ENCODE results near the gene CHRND. TPM values are rescaled to one million over a fixed set of nuclear protein-coding genes. Genes with fewer than 3 reads are reported as not detected.

The CHRND gene
- polyA plus RNA-seq, 3 donors: not detected

DNA sequence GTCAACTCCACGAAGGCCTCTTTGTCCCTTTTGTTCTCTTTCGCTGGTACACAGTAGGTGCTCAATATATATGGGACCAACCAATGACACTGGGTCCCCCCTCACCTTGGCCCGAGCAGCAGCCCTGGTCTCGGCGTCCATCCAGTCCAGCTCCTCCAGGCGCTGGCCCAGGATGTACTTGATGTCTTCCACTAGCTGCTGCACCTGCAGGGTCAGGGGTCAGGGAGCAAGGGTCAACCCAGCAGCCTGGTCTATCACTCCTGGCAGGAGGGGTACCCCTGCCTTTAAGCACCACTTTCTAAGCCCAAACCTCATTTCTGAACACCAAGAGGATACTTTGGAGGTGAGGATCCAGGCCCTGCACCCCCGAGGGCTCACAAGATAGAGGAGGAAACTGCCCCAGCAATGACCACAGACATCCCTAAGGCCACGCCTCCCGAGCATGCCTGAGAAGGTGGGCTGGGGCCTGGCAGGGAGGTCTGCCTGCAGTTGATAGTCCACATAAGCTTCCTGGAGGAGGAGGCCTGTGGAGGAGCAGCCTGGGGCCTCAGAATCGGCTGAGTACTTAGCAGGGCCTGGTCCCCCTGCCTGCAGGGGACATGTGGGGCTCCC, 42.5 kb upstream of the CHRND start:
- Histone ChIP-seq H3K36me3 (replicated peaks in 1 of 2; ENCODE audit: control insufficient read depth in 1 of 2, insufficient read depth in 2 of 2, low read length in 2 of 2) (no peaks in the 10 kb centered on the region), H3K9ac (ENCODE audit: insufficient read depth, low read length, poor library complexity, severe bottlenecking) (no peak overlapping the region), H2AFZ (ENCODE audit: insufficient read depth, low read depth, low read length, poor library complexity, severe bottlenecking) (no peak overlapping the region), H3K4me1 (ENCODE audit: control insufficient read depth in 1 of 2, insufficient read depth in 2 of 2, low read length in 2 of 2) (no peaks in the 10 kb centered on the region), H3K9me3 (replicated peaks in 1 of 2; ENCODE audit: control insufficient read depth in 1 of 2, insufficient read depth in 1 of 2, low read length in 2 of 2) (no peaks in the 10 kb centered on the region), H4K20me1 (ENCODE audit: insufficient read depth, low read length) (no peaks in the 10 kb centered on the region), H3K27ac (ENCODE audit: low read depth in 1 of 2, low read length in 2 of 2) (no peak overlapping the region), H3K4me2 (replicated peaks; ENCODE audit: extremely low read depth, low read length, poor library complexity, severe bottlenecking) (no peak overlapping the region), H3K27me3 (ENCODE audit: control insufficient read depth in 2 of 2, insufficient read depth in 2 of 2, low read length in 2 of 2) (peaks cover 11 to 30% of the 10 kb centered on the region in 2 donors), H3K79me2 (ENCODE audit: insufficient read depth, low read length) (no peaks in the 10 kb centered on the region), H3K4me3 (replicated peaks in 1 of 3; ENCODE audit: low read depth in 2 of 3, low read length in 3 of 3) (no peak overlapping the region)
- Mint-ChIP-seq H3K36me3 (no peaks in the 10 kb centered on the region), H3K9me3 (peaks cover 0 to 5% (median 3%) of the 10 kb centered on the region in 7 donors), H3K4me3 (no peak overlapping the region), H3K27me3 (ENCODE audit: low read depth in 3 of 3) (peaks cover 32 to 44% (median 36%) of the 10 kb centered on the region in 3 donors), H3K4me1 (no peaks in the 10 kb centered on the region), H3K27ac (no peak overlapping the region)
- TF ChIP-seq, protein P1, sequence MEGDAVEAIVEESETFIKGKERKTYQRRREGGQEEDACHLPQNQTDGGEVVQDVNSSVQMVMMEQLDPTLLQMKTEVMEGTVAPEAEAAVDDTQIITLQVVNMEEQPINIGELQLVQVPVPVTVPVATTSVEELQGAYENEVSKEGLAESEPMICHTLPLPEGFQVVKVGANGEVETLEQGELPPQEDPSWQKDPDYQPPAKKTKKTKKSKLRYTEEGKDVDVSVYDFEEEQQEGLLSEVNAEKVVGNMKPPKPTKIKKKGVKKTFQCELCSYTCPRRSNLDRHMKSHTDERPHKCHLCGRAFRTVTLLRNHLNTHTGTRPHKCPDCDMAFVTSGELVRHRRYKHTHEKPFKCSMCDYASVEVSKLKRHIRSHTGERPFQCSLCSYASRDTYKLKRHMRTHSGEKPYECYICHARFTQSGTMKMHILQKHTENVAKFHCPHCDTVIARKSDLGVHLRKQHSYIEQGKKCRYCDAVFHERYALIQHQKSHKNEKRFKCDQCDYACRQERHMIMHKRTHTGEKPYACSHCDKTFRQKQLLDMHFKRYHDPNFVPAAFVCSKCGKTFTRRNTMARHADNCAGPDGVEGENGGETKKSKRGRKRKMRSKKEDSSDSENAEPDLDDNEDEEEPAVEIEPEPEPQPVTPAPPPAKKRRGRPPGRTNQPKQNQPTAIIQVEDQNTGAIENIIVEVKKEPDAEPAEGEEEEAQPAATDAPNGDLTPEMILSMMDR (IDR thresholded peaks at IDR 0.05): no peak
- intact Hi-C loops (cut with micrococcal nuclease): no loop called here
- WGBS (ENCODE audit: insufficient coverage): 98% methylated on average over 7 of the region's 10 CpGs
- DNase-seq: no peak

DNA sequence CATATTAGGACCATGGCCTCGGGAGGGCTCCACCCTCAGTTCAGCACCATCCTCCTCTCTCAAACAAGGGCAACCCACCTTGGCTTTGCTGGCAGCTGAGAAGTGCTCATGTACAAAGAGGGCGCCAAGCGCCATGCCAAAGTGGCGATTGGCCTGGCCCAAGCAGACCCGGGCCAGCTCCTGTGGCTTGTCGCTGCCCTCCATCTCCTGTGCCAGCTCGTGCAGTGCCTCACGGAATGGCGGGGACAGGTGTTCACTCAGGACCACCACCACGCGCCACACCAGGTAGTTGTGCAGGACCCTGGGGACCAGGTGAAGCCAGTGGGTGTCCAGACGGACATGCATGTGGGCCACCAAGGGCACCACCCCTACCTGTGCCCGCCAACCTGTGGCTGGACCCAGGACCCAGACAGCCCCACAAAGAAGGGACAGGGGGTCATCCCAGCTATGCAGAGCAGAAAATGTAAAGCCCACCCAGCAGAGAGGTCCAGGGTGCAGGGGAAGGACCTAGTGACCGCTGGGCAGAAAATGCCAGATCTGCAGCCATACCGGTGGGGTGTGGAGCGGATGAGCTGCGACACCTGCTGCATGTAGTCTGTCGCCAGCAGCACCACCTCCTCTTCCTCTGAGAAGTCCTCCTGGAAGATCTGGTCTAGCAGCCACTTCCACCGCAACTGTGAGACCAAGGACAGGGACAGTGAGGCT, 41.9 kb upstream of the CHRND start:
- WGBS (ENCODE audit: insufficient coverage): 92% methylated on average over 18 of the region's 19 CpGs
- H3K27me3 Mint-ChIP-seq (ENCODE audit: low read depth in 3 of 3): peaks cover 36 to 50% (median 42%) of the 10 kb centered on the region in 3 donors
- H3K4me1 Mint-ChIP-seq: no peaks in the 10 kb centered on the region
- Histone ChIP-seq H4K20me1 (ENCODE audit: insufficient read depth, low read length) (no peaks in the 10 kb centered on the region), H3K4me1 (ENCODE audit: control insufficient read depth in 1 of 2, insufficient read depth in 2 of 2, low read length in 2 of 2) (no peaks in the 10 kb centered on the region), H3K27ac (ENCODE audit: low read depth in 1 of 2, low read length in 2 of 2) (no peak overlapping the region), H3K79me2 (ENCODE audit: insufficient read depth, low read length) (no peaks in the 10 kb centered on the region), H3K4me3 (replicated peaks in 1 of 3; ENCODE audit: low read depth in 2 of 3, low read length in 3 of 3) (no peak overlapping the region), H3K4me2 (replicated peaks; ENCODE audit: extremely low read depth, low read length, poor library complexity, severe bottlenecking) (no peak overlapping the region), H3K9me3 (replicated peaks in 1 of 2; ENCODE audit: control insufficient read depth in 1 of 2, insufficient read depth in 1 of 2, low read length in 2 of 2) (no peaks in the 10 kb centered on the region), H2AFZ (ENCODE audit: insufficient read depth, low read depth, low read length, poor library complexity, severe bottlenecking) (no peak overlapping the region), H3K9ac (ENCODE audit: insufficient read depth, low read length, poor library complexity, severe bottlenecking) (no peak overlapping the region), H3K27me3 (ENCODE audit: control insufficient read depth in 2 of 2, insufficient read depth in 2 of 2, low read length in 2 of 2) (peaks cover 15 to 37% of the 10 kb centered on the region in 2 donors), H3K36me3 (replicated peaks in 1 of 2; ENCODE audit: control insufficient read depth in 1 of 2, insufficient read depth in 2 of 2, low read length in 2 of 2) (no peaks in the 10 kb centered on the region)
- intact Hi-C loops (cut with micrococcal nuclease): no loop called here
- no peak for DNase-seq
- peaks cover 0 to 5% (median 3%) of the 10 kb centered on the region in 7 donors for H3K9me3 Mint-ChIP-seq
- peak overlapping the region in 1 of 2 donors; percentile 46 for H3K4me3 Mint-ChIP-seq
- TF ChIP-seq, protein P1 (IDR thresholded peaks at IDR 0.05): no peak
- H3K27ac Mint-ChIP-seq: no peak overlapping the region
- no peaks in the 10 kb centered on the region for H3K36me3 Mint-ChIP-seq
